GM23338 (cell line): ENCODE data around the gene LMO1. TPM values are rescaled to one million over a fixed set of nuclear protein-coding genes. Genes with fewer than 3 reads are reported as not detected.

ENCODE experiments used
- ATAC-seq: fragments of 200-7000 bp; cut with Tn5 transposase; 3 replicates; pipeline ENCODE4 v1.9.1; 2020
- DNase-seq: peaks from one replicate; pipeline ENCODE4 v3.0.0-alpha.2; 2015; ENCODE audit warnings: low spot score
- H2AFZ ChIP-seq: fragments of 200-600 bp; sonication (generic); 2 replicates; pipeline ENCODE4 v1.8.0; 2016; ENCODE audit warnings: antibody characterized with exemption, mild to moderate bottlenecking, moderate library complexity
- H3F3A ChIP-seq: fragments of 200-600 bp; sonication (generic); replicated peaks from 2 replicates; pipeline ENCODE4 v1.8.0; 2017; ENCODE audit warnings: antibody characterized with exemption, mixed run types, low read depth
- H3K27ac ChIP-seq: fragments of 200-600 bp; sonication (generic); 2 replicates; pipeline ENCODE4 v1.6.1; 2016; ENCODE audit warnings: low read depth
- H3K27me3 ChIP-seq: fragments of 200-600 bp; sonication (generic); 2 replicates; pipeline ENCODE4 v1.8.0; 2016; ENCODE audit warnings: mild to moderate bottlenecking, mixed run types, moderate library complexity; ENCODE audit not compliant: insufficient read depth
- H3K36me3 ChIP-seq: fragments of 200-600 bp; sonication (generic); 2 replicates; pipeline ENCODE4 v1.8.0; 2016; ENCODE audit warnings: mild to moderate bottlenecking; ENCODE audit not compliant: insufficient read depth
- H3K4me1 ChIP-seq: fragments of 200-600 bp; sonication (generic); 2 replicates; pipeline ENCODE4 v1.8.0; 2016; ENCODE audit warnings: mild to moderate bottlenecking, moderate library complexity; ENCODE audit not compliant: insufficient read depth
- H3K4me2 ChIP-seq: fragments of 200-600 bp; sonication (generic); 2 replicates; pipeline ENCODE4 v1.7.1; 2017; ENCODE audit warnings: mixed run types
- H3K4me3 ChIP-seq: fragments of 200-600 bp; sonication (generic); 2 replicates; pipeline ENCODE4 v1.6.1; 2016; ENCODE audit warnings: mixed run types
- H3K79me2 ChIP-seq: fragments of 200-600 bp; sonication (generic); replicated peaks from 2 replicates; pipeline ENCODE4 v1.8.0; 2017; ENCODE audit warnings: mild to moderate bottlenecking; ENCODE audit not compliant: insufficient read depth
- H3K9me2 ChIP-seq: fragments of 200-600 bp; sonication (generic); 2 replicates; pipeline ENCODE4 v1.8.0; 2017; ENCODE audit not compliant: insufficient read depth
- H4K20me1 ChIP-seq: fragments of 200-600 bp; sonication (generic); replicated peaks from 2 replicates; pipeline ENCODE4 v1.8.0; 2017; ENCODE audit warnings: mild to moderate bottlenecking; ENCODE audit not compliant: insufficient read depth
- H3K27ac Mint-ChIP-seq: 2 replicates; pipeline ENCODE4 v1.8.0; 2020; ENCODE audit warnings: inconsistent platforms, mild to moderate bottlenecking, moderate library complexity, mixed read lengths
- H3K27me3 Mint-ChIP-seq: 3 replicates; pipeline ENCODE4 v1.8.0; 2022; ENCODE audit warnings: low read depth, mild to moderate bottlenecking, moderate library complexity, mixed read lengths, inconsistent platforms; ENCODE audit not compliant: insufficient read depth, poor library complexity
- H3K36me3 Mint-ChIP-seq: 3 replicates; pipeline ENCODE4 v1.8.0; 2021; ENCODE audit warnings: low read depth, mild to moderate bottlenecking, inconsistent platforms, moderate library complexity, mixed read lengths
- H3K4me1 Mint-ChIP-seq: 3 replicates; pipeline ENCODE4 v1.8.0; 2020; ENCODE audit warnings: mild to moderate bottlenecking, inconsistent platforms, mixed read lengths
- H3K4me3 Mint-ChIP-seq: 3 replicates; pipeline ENCODE4 v1.8.0; 2021; ENCODE audit warnings: moderate library complexity, mild to moderate bottlenecking, inconsistent platforms, mixed read lengths
- H3K9me3 Mint-ChIP-seq: 3 replicates; pipeline ENCODE4 v1.8.0; 2020; ENCODE audit warnings: moderate library complexity, mild to moderate bottlenecking, inconsistent platforms, mixed read lengths
- CREB1 ChIP-seq: fragments of 250-450 bp; sonication (Bioruptor Pico); IDR thresholded peaks from 2 replicates; pipeline ENCODE4 v1.5.0; 2020; ENCODE audit warnings: low read depth, mild to moderate bottlenecking, moderate library complexity
- NANOG ChIP-seq: IDR thresholded peaks from 2 replicates; pipeline ENCODE4 v1.6.1; 2016; ENCODE audit warnings: antibody characterized with exemption, borderline replicate concordance
- POLR2AphosphoS5 ChIP-seq: IDR thresholded peaks from 2 replicates; pipeline ENCODE4 v1.6.1; 2016; ENCODE audit warnings: antibody characterized with exemption, low read depth
- polyA plus RNA-seq: library from polyadenylated mRNA; unstranded; fragments of >200 nt; fragmentation: Nextera tagmentation; extraction: Ambion mirVana; gene quantifications from 2 replicates; pipeline ENCODE4 v1.2.1, GENCODE V29; 2016
- total RNA-seq: library from RNA; depleted of rRNA; stranded (reverse); fragments of >200 nt; shearing (Covaris generic); gene quantifications from 2 replicates; pipeline ENCODE4 v1.2.3, GENCODE V29; 2014
- TF ChIP-seq, protein P1 (sequence below), 2 experiments: fragments of 200-600 bp in 1 of 2; sonication (generic) in 1 of 2; conservative IDR thresholded peaks; 2 replicates each; pipeline versions ENCODE4 v1.5.1 to v1.6.1; 2016 to 2017; ENCODE audit warnings: antibody characterized with exemption in 2 of 2, low read depth in 2 of 2, mild to moderate bottlenecking in 2 of 2, moderate library complexity in 1 of 2
- TF ChIP-seq, protein P2 (sequence below): IDR thresholded peaks from 2 replicates; pipeline ENCODE4 v1.6.1; 2016; ENCODE audit warnings: antibody characterized with exemption
- TF ChIP-seq, protein P3 (sequence below): IDR thresholded peaks from one replicate; pipeline ENCODE4 v1.6.1; 2018; ENCODE audit warnings: antibody characterized with exemption; ENCODE audit not compliant: unreplicated experiment

LMO1 gene
- total and polyA plus RNA-seq, 2 experiments from 2014 or later = 0.40 TPM; not detected in 1

DNA sequence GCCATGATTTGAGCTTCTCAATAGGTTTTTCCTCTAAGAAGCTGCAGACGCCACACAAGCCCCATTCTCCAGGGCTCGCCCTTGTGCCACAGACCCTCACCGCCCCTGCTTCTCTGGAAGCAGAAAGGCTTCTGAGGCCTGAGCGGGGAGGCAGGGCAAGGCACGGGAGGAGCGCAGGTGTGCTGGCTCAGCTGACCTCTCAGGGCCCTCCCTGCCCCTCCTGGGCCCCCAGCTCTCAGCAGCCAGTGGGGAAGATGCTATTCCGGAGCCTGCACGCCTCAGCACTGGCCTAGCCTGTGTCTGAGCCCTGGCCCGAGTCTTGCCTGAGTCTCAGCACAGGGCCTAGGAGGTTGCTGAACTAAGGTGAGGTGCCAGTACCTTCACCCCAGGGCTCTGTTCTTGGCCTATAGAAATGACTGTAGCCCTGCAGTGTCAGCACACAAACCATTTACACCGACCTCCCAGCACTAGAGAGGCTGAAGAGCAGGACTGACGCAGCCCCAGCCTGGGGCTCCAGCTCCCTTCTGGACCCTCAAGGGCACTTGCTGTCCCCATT lies 47.1 kb upstream of the LMO1 start:
- H3K4me3 Mint-ChIP-seq = no peak overlapping the region
- H3K36me3 ChIP-seq = no peaks in the 10 kb centered on the region
- no peak overlapping the region for H3K4me2 ChIP-seq
- no peak overlapping the region for H3K27ac ChIP-seq
- no peak overlapping the region for H3K4me3 ChIP-seq
- H3K79me2 ChIP-seq = no peaks in the 10 kb centered on the region
- no peak for DNase-seq
- H3K9me3 Mint-ChIP-seq = no peaks in the 10 kb centered on the region
- H3F3A ChIP-seq = no peaks in the 10 kb centered on the region
- no peaks in the 10 kb centered on the region for H4K20me1 ChIP-seq
- H3K27me3 Mint-ChIP-seq = peaks cover 2% of the 10 kb centered on the region
- peak; percentile 75 for ATAC-seq
- H2AFZ ChIP-seq = no peak overlapping the region
- no peaks in the 10 kb centered on the region for H3K9me2 ChIP-seq
- H3K4me1 ChIP-seq = no peaks in the 10 kb centered on the region
- no peaks in the 10 kb centered on the region for H3K36me3 Mint-ChIP-seq
- no peaks in the 10 kb centered on the region; the same call in 1 of the 3 replicates for H3K4me1 Mint-ChIP-seq
- no peaks in the 10 kb centered on the region for H3K27me3 ChIP-seq
- no peak for TF ChIP-seq NANOG
- TF ChIP-seq, protein P1, sequence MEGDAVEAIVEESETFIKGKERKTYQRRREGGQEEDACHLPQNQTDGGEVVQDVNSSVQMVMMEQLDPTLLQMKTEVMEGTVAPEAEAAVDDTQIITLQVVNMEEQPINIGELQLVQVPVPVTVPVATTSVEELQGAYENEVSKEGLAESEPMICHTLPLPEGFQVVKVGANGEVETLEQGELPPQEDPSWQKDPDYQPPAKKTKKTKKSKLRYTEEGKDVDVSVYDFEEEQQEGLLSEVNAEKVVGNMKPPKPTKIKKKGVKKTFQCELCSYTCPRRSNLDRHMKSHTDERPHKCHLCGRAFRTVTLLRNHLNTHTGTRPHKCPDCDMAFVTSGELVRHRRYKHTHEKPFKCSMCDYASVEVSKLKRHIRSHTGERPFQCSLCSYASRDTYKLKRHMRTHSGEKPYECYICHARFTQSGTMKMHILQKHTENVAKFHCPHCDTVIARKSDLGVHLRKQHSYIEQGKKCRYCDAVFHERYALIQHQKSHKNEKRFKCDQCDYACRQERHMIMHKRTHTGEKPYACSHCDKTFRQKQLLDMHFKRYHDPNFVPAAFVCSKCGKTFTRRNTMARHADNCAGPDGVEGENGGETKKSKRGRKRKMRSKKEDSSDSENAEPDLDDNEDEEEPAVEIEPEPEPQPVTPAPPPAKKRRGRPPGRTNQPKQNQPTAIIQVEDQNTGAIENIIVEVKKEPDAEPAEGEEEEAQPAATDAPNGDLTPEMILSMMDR (conservative IDR thresholded peaks at IDR 0.05; ENCODE audit: low read depth in 2 of 2) = no peak
- TF ChIP-seq, protein P2, sequence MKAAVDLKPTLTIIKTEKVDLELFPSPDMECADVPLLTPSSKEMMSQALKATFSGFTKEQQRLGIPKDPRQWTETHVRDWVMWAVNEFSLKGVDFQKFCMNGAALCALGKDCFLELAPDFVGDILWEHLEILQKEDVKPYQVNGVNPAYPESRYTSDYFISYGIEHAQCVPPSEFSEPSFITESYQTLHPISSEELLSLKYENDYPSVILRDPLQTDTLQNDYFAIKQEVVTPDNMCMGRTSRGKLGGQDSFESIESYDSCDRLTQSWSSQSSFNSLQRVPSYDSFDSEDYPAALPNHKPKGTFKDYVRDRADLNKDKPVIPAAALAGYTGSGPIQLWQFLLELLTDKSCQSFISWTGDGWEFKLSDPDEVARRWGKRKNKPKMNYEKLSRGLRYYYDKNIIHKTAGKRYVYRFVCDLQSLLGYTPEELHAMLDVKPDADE = no peak
- TF ChIP-seq POLR2AphosphoS5 = no peak
- TF ChIP-seq CREB1 = no peak
- H3K27ac Mint-ChIP-seq = no peak overlapping the region

DNA sequence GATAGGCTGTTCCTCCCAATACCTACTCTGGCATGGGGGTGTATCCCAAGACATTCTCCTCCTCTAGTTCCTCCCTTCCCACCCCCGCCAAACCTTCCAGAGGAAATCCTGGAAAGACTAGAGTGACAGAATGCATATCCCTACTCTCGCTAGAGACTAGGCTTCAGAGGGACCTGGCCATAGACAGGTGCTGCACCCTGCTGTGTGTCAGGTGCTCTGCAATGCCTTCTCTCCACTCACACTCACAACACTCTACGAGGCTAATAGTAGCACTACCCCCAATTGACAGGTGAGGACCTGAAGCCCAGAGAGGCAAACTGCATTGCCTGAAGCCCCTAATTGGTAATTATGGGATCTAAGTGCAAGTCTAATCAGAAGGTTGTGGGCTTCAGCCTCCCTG lies 46.2 kb upstream of the LMO1 start:
- no peaks in the 10 kb centered on the region for H3K4me1 ChIP-seq
- H3K79me2 ChIP-seq = no peaks in the 10 kb centered on the region
- no peak overlapping the region for H3K4me3 ChIP-seq
- H3K4me2 ChIP-seq = no peak overlapping the region
- H3K9me2 ChIP-seq = no peaks in the 10 kb centered on the region
- H4K20me1 ChIP-seq = no peaks in the 10 kb centered on the region
- H3F3A ChIP-seq = no peaks in the 10 kb centered on the region
- DNase-seq (peak; percentile 27), ATAC-seq (peak; percentile 44)
- H3K36me3 Mint-ChIP-seq = 0 out of 3 replicates have a peak, but pooled peaks cover 1% of the 10 kb centered on the region
- no peaks in the 10 kb centered on the region for H3K27me3 Mint-ChIP-seq
- no peak overlapping the region for H3K27ac Mint-ChIP-seq
- no peaks in the 10 kb centered on the region; the same call in 1 of the 3 replicates for H3K4me1 Mint-ChIP-seq
- H3K4me3 Mint-ChIP-seq = no peak overlapping the region
- no peak overlapping the region for H3K27ac ChIP-seq
- H3K36me3 ChIP-seq = no peaks in the 10 kb centered on the region
- H3K9me3 Mint-ChIP-seq = peaks cover 2% of the 10 kb centered on the region; the same call in 2 of the 3 replicates
- H2AFZ ChIP-seq = no peak overlapping the region
- TF ChIP-seq, protein P3, sequence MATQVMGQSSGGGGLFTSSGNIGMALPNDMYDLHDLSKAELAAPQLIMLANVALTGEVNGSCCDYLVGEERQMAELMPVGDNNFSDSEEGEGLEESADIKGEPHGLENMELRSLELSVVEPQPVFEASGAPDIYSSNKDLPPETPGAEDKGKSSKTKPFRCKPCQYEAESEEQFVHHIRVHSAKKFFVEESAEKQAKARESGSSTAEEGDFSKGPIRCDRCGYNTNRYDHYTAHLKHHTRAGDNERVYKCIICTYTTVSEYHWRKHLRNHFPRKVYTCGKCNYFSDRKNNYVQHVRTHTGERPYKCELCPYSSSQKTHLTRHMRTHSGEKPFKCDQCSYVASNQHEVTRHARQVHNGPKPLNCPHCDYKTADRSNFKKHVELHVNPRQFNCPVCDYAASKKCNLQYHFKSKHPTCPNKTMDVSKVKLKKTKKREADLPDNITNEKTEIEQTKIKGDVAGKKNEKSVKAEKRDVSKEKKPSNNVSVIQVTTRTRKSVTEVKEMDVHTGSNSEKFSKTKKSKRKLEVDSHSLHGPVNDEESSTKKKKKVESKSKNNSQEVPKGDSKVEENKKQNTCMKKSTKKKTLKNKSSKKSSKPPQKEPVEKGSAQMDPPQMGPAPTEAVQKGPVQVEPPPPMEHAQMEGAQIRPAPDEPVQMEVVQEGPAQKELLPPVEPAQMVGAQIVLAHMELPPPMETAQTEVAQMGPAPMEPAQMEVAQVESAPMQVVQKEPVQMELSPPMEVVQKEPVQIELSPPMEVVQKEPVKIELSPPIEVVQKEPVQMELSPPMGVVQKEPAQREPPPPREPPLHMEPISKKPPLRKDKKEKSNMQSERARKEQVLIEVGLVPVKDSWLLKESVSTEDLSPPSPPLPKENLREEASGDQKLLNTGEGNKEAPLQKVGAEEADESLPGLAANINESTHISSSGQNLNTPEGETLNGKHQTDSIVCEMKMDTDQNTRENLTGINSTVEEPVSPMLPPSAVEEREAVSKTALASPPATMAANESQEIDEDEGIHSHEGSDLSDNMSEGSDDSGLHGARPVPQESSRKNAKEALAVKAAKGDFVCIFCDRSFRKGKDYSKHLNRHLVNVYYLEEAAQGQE = no peak
- TF ChIP-seq, protein P1 (conservative IDR thresholded peaks at IDR 0.05; ENCODE audit: low read depth in 2 of 2) = peak in 1 of 2 experiments; percentile 56; a peak in 2 of 4 replicates
- no peaks in the 10 kb centered on the region for H3K27me3 ChIP-seq
